Stimulated activated naive CD4-positive, alpha-beta T cell treated with Interleukin-2 at 50 U/mL for 16 hours (primary cell): ENCODE results near the gene ZNF594.
"Not testable (repeated sequence)": the region's sequence is repeated elsewhere in the genome, so short reads cannot be mapped to it uniquely, and the experiment has no call there.

Experiments
- DNase-seq: peaks from one replicate; lab custom pipeline; 2025; lab: John Stamatoyannopoulos, UW

Gene ZNF594

DNA sequence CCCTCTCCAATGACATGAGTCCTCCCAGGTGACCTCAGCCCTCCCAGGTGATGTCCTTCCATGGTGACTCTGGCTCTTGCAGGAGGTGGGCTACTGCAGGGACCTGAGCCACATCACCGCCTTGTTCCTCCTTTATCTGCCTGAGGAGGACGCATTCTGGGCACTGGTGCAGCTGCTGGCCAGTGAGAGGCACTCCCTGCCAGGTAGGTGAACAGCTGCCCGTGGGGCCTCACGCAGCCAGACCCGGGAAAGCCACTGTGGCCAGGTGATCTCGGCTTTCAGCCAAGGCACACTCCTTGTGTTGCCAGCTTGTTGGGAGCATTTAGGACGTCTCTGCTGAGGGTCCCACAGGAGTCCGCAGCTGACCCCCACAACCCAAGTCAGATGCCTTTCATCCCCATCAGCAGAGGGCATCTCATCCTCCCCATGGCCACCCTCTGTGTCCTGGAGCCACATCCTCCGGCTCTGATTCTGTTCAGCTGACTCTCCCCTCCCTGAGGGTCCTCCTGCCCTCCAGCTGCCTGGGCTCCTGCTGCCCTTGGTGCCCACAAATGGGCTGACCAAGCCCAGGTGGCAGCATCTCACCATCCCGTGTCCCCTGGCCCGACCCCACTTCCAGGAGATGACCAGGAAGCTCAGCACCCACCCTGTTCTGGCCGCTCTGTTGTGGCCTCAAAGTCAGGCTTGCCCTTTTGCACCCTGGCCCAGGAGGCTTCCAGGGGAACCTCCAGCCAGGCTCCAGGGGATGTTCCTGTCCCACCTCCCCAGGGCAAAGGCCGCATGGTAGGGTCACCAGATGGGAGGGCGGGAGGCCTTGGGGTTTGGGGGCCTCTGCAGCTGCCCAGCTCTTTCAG lies 55.7 kb downstream of the ZNF594 start:
- no peak for DNase-seq

- not testable (repeated sequence) for DNase-seq
Observed at GRCh38 chr17:5135131-5135712, 56.4 kb downstream of the ZNF594 start.

DNA sequence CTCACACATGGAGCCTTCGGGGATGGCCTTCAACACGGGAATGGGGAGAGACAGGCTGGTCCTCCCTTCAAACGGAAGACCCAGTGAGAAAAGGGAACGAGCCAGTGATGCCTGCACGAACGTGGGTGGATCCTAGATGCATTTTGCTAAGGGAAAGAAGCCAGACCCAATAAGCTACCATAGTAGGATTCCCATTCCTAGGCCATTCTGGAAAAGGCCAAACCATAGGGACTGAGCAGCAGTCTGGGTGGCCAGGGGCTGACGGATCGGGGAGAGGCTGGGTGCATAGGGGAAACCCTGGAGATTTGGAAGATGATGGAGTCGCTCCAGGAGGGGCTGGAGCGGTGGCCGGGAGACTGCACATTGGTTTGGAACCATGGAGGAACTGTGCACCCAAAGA lies 57.1 kb downstream of the ZNF594 start:
- not testable (repeated sequence) for DNase-seq

DNA sequence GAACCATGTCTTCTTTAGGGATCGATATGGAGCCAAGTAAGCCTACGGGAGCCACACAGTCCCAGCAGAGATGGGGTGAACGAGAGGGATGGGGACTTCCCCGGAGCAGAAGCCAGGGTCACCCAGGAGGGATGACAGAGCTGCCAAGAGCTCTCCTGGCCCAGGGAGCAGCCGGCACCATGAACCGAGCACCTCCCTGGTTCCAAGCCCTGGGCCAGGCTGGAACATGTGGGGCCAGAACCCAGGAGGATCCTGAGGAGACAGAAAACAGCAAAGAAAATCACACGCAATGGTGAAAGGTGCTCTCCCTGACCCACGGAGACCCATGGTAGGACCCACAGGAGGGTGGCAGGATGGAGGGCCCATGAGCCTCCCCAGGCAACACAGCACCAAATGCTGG lies 57.7 kb downstream of the ZNF594 start:
- not testable (repeated sequence) for DNase-seq

DNA sequence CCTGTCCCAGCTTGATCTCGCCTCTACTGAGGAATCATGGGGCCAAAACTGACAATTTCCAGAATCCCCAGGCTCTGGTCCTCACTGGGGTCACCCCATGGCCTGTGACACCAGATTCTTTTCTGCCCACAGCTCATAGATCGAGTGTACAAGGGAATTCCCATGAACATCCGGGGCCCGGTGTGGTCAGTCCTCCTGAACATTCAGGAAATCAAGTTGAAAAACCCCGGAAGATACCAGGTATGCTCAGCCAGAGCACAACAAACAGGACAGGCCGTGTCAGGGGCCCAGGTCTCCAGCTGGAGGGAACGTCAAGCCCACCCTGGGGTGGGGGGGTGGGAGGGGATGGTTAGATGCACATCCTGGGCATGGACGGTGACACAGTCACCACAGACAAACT lies 58.4 kb downstream of the ZNF594 start:
- no peak for DNase-seq

DNA sequence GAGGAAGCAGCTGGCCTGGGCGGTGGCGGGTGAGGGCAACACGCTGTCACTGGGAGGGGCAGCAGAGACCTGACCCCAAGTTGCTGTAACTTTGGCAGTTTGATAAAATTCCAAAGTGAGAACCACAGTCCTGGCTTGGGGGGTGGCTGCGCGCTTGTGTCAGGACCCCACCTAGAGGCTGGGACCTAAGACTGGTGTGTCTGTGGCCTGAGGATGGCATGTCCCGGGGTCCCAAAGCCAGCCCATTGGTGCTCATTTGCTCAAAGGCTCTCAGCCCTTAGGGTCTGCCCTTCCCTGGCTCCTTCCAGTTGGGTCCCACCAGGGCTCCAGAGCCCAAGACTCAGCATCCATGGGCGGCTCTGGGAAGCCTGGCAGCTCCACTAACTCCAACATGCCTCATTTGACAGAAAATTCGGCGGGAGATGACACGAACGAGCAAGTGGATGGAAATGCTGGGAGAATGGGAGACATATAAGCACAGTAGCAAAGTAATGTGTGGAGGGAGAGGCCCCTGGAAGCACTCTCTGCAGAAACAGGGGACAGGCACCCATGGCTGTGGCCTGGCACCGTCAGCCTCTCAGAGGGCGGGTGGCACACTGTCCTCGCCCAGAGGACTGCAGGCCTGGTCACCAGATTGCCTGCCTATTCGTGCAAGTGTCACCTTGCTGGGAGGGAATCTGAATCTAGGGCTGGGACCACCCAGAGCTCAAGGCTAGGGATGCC lies 59.0 kb downstream of the ZNF594 start:
- not testable (repeated sequence) for DNase-seq

- not testable (repeated sequence) for DNase-seq
Observed at GRCh38 chr17:5131799-5132502, 59.7 kb downstream of the ZNF594 start.

GRCh38 chr17:5131146-5131715 lies 60.4 kb downstream of the ZNF594 start:
- DNase-seq, result no peak

DNA sequence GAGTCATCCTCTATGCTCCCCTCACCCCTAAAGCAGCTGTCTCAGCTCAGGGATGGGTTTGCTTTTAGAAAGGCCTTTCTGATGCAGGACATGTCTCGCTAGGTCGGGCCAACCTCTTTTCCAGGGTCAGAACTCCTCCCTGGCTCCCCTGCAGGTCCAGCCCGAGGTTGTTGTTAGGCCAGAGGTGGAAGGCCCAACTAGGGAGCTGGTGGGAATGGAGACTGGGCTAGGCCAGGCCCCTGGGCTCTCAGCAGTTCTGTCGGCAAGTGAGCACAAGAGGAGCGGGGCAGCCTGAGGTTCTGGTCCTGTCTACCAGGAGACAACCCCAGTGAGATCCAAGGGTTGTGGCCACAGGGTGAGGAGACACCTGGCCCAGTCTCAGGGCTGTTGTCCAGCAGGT lies 61.0 kb downstream of the ZNF594 start:
- DNase-seq, result not testable (repeated sequence)

- not testable (repeated sequence) for DNase-seq
Observed at GRCh38 chr17:5130261-5130660, 61.4 kb downstream of the ZNF594 start.

DNA sequence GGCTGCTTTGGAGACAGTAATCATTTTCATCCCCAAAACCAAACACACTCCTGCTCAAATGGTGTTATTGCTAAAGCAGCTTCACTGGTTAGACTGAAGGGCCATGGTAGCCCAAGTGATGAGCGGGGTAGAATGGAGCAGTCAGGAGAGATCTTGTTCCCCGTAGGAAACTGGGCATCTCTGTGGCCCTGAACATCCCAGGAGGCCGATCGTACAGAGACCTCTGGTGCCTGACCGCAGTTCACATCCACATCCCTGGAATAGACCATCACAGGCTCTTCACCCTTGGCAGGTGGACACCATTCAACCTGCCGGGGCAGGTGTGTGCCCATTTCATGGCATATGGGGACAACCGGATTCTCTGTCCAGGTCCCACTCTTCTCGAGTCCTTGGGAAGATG lies 61.9 kb downstream of the ZNF594 start:
- DNase-seq, result not testable (repeated sequence)
